ENCODE results near the gene DCXR.

Gene DCXR

DNA sequence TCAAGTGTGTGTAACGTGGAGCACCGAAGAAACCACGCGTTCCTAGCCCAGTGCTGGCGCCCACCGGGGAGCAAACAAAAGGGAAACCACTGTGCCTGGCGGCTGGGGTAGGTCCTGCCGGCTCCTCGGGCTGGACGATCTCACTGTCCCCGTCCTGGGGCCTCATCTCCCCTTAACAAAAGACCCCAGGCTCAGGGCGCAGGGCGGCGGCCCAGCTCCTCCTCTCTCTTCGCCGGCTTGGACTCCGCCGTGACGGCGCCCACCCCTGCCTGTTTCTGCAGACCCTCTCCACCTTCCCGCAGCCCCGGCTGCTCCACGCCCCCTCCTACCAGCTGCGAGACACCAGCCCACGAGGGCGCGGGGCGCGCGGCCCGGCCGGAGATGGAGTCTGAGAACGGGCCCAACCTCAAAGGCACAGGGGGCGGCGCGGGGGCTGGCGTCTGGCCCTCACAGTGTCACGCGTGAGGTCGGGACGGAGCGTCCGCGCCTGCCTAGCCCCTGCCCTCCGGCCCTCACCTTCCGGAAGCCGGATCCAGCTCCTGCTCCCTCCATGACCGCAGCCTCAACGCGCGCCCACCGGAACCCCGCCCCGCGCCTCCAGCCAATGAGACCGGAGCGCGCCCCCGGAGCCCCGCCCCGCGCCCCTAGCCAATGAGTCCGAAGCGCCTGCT, 15.1 kb downstream of the DCXR start, which contains the start of gene CENPX:
CENPX (minus strand) TSS at position 569 of the 671 bp plus-strand sequence; CDS start at position 552, 17 bp downstream.
- Histone ChIP-seq H3K4me3 (ENCODE audit: low read depth in 1 of 2, low read length in 2 of 2) (peak within 1 kb of the TSS; percentile 75 to 86), H3K9me3 (ENCODE audit: low read length) (no peaks in the 10 kb centered on the region), H3K4me1 (ENCODE audit: insufficient read depth, low read length) (peaks cover 24% of the 10 kb centered on the region), H3K36me3 (ENCODE audit: insufficient read depth, low read length) (no peaks in the 10 kb centered on the region), H3K27me3 (ENCODE audit: control insufficient read depth in 1 of 2, insufficient read depth in 2 of 2, low read length in 2 of 2) (no peaks in the 10 kb centered on the region), H3K27ac (ENCODE audit: low read depth, low read length) (peak within 1 kb of the TSS; percentile 49), H3K9ac (ENCODE audit: low read length) (peak within 1 kb of the TSS; percentile 24)

DNA sequence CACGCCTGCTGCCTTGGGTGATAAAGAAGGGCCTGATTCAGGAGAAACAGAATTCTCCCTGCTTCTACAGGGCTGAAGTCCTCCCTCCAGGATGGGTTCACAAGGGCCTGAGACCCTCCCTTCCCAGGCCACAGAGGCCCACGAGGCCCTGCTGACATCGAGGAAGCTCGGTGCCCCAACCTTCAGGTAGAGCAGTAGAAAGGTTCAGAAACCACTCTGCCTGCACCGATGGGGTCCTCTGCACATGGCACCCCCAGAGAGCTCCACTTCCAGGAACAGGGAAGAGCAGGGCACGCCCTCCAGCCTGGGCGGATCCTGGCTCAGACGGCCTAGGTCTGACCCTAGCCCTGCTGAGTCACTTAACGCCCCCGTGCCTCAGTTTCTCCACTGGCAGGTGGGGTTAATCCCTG, 15.6 kb downstream of the DCXR start:
- H3K9me3 ChIP-seq (ENCODE audit: low read length), result no peaks in the 10 kb centered on the region
- peak overlapping the region; percentile 49 for H3K27ac ChIP-seq (ENCODE audit: low read depth, low read length)
- no peaks in the 10 kb centered on the region for H3K27me3 ChIP-seq (ENCODE audit: control insufficient read depth in 1 of 2, insufficient read depth in 2 of 2, low read length in 2 of 2)
- peaks cover 24% of the 10 kb centered on the region for H3K4me1 ChIP-seq (ENCODE audit: insufficient read depth, low read length)
- no peaks in the 10 kb centered on the region for H3K36me3 ChIP-seq (ENCODE audit: insufficient read depth, low read length)
- peak overlapping the region; percentile 24 for H3K9ac ChIP-seq (ENCODE audit: low read length)
- peak overlapping the region; percentile 75 to 86 for H3K4me3 ChIP-seq (ENCODE audit: low read depth in 1 of 2, low read length in 2 of 2)

DNA sequence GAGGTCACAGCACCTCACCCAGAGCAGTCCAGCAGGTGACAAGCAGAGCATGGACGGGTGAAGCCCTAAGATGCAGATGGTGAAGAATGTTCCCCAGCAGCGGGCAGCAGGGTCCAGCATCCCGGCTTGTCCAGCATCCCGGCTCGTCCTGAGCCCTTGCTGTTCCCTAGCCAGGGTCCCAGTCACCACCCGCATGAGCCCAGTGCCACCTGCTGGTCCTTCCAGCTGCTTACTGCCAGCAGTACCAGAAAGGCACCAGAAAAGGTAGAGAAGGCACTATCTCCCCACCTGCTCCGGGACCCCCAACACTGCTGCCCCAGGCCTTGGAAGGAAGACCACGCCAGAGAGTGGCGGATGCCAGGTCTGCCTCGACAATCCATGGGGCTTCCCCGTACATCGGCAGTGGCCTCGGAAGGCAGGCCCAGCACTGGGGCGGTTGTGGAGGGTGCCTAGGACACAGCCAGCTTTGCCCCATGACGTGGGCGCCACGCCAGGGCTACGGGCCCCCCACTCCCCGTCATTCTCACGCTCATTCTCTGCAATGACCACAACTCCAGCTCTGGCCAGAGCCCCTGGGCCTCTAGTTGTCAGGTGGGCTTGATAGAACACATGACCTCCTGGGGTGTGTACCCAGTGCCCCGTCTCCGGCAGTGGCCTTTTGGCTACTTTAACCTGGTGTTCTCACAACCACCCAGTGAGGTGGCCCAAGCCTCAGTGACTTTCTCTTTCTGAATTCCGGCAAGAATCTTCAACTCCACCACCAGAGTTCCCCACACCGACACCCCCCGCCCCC, 16.2 kb downstream of the DCXR start:
- H3K36me3 ChIP-seq (ENCODE audit: insufficient read depth, low read length), result no peaks in the 10 kb centered on the region
- H3K9me3 ChIP-seq (ENCODE audit: low read length), result no peaks in the 10 kb centered on the region
- H3K27ac ChIP-seq (ENCODE audit: low read depth, low read length), result no peak overlapping the region
- H3K27me3 ChIP-seq (ENCODE audit: control insufficient read depth in 1 of 2, insufficient read depth in 2 of 2, low read length in 2 of 2), result no peaks in the 10 kb centered on the region
- H3K4me3 ChIP-seq (ENCODE audit: low read depth in 1 of 2, low read length in 2 of 2), result peak overlapping the region in 1 of 2 donors; percentile 75
- H3K4me1 ChIP-seq (ENCODE audit: insufficient read depth, low read length), result peaks cover 24% of the 10 kb centered on the region
- H3K9ac ChIP-seq (ENCODE audit: low read length), result peak overlapping the region; percentile 24

DNA sequence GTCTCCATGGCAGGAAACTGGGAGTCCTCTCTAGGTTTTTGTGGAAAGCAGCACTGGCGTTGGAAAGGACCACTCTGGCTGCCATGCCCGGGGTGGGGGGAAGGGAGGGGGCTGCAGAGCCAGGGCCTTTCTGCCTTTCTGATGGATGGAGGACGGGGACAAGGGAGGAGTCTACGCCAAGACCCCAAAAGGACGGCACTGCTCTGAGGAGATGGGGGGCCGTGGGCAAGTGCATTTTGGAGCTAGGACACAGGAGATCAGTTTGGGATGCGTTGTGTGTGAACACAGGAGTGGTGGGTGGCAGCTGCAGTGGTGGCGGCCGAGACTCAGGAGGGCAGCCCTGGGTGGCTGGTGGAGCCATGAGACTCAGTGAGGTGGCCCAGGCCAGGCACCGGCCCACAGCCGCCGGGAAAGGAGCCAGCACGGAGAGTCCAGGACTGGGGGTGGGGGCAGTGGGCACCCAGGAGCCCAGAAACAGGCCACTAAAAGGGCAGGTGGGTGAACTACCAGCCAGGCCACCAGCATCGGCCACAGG, 16.9 kb downstream of the DCXR start:
- H3K4me3 ChIP-seq (ENCODE audit: low read depth in 1 of 2, low read length in 2 of 2), result no peak overlapping the region
- peaks cover 24% of the 10 kb centered on the region for H3K4me1 ChIP-seq (ENCODE audit: insufficient read depth, low read length)
- H3K9me3 ChIP-seq (ENCODE audit: low read length), result no peaks in the 10 kb centered on the region
- no peak overlapping the region for H3K27ac ChIP-seq (ENCODE audit: low read depth, low read length)
- H3K9ac ChIP-seq (ENCODE audit: low read length), result no peak overlapping the region
- H3K27me3 ChIP-seq (ENCODE audit: control insufficient read depth in 1 of 2, insufficient read depth in 2 of 2, low read length in 2 of 2), result no peaks in the 10 kb centered on the region
- H3K36me3 ChIP-seq (ENCODE audit: insufficient read depth, low read length), result no peaks in the 10 kb centered on the region

GRCh38 chr17:82019690-82020571, 17.6 kb downstream of the DCXR start:
- no peaks in the 10 kb centered on the region for H3K9me3 ChIP-seq (ENCODE audit: low read length)
- H3K36me3 ChIP-seq (ENCODE audit: insufficient read depth, low read length), result no peaks in the 10 kb centered on the region
- no peak overlapping the region for H3K9ac ChIP-seq (ENCODE audit: low read length)
- no peak overlapping the region for H3K27ac ChIP-seq (ENCODE audit: low read depth, low read length)
- H3K4me3 ChIP-seq (ENCODE audit: low read depth in 1 of 2, low read length in 2 of 2), result no peak overlapping the region
- H3K27me3 ChIP-seq (ENCODE audit: control insufficient read depth in 1 of 2, insufficient read depth in 2 of 2, low read length in 2 of 2), result no peaks in the 10 kb centered on the region
- peaks cover 24% of the 10 kb centered on the region for H3K4me1 ChIP-seq (ENCODE audit: insufficient read depth, low read length)

- no peak overlapping the region for H3K9ac ChIP-seq (ENCODE audit: low read length)
- H3K27ac ChIP-seq (ENCODE audit: low read depth, low read length), result no peak overlapping the region
- no peak overlapping the region for H3K4me3 ChIP-seq (ENCODE audit: low read depth in 1 of 2, low read length in 2 of 2)
- no peaks in the 10 kb centered on the region for H3K9me3 ChIP-seq (ENCODE audit: low read length)
- H3K27me3 ChIP-seq (ENCODE audit: control insufficient read depth in 1 of 2, insufficient read depth in 2 of 2, low read length in 2 of 2), result no peaks in the 10 kb centered on the region
- no peaks in the 10 kb centered on the region for H3K36me3 ChIP-seq (ENCODE audit: insufficient read depth, low read length)
- peaks cover 22% of the 10 kb centered on the region for H3K4me1 ChIP-seq (ENCODE audit: insufficient read depth, low read length)
These were observed 18.4 kb downstream of the DCXR start for GRCh38 chr17:82018989-82019689.

- Histone ChIP-seq H3K27ac (ENCODE audit: low read depth, low read length) (no peak overlapping the region), H3K9me3 (ENCODE audit: low read length) (no peaks in the 10 kb centered on the region), H3K27me3 (ENCODE audit: control insufficient read depth in 1 of 2, insufficient read depth in 2 of 2, low read length in 2 of 2) (no peaks in the 10 kb centered on the region), H3K4me3 (ENCODE audit: low read depth in 1 of 2, low read length in 2 of 2) (no peak overlapping the region), H3K4me1 (ENCODE audit: insufficient read depth, low read length) (peaks cover 15% of the 10 kb centered on the region), H3K9ac (ENCODE audit: low read length) (no peak overlapping the region), H3K36me3 (ENCODE audit: insufficient read depth, low read length) (no peaks in the 10 kb centered on the region)
These were observed 19.1 kb downstream of the DCXR start for GRCh38 chr17:82018152-82018988.

- Histone ChIP-seq H3K36me3 (ENCODE audit: insufficient read depth, low read length) (no peaks in the 10 kb centered on the region), H3K4me1 (ENCODE audit: insufficient read depth, low read length) (peaks cover 20% of the 10 kb centered on the region), H3K27ac (ENCODE audit: low read depth, low read length) (no peak overlapping the region), H3K4me3 (ENCODE audit: low read depth in 1 of 2, low read length in 2 of 2) (no peak overlapping the region), H3K9ac (ENCODE audit: low read length) (no peak overlapping the region), H3K9me3 (ENCODE audit: low read length) (no peaks in the 10 kb centered on the region), H3K27me3 (ENCODE audit: control insufficient read depth in 1 of 2, insufficient read depth in 2 of 2, low read length in 2 of 2) (no peaks in the 10 kb centered on the region)
These were observed 19.8 kb downstream of the DCXR start for GRCh38 chr17:82017612-82018151.

- Histone ChIP-seq H3K27ac (ENCODE audit: low read depth, low read length) (no peak overlapping the region), H3K27me3 (ENCODE audit: control insufficient read depth in 1 of 2, insufficient read depth in 2 of 2, low read length in 2 of 2) (no peaks in the 10 kb centered on the region), H3K9ac (ENCODE audit: low read length) (no peak overlapping the region), H3K4me3 (ENCODE audit: low read depth in 1 of 2, low read length in 2 of 2) (no peak overlapping the region), H3K36me3 (ENCODE audit: insufficient read depth, low read length) (no peaks in the 10 kb centered on the region), H3K9me3 (ENCODE audit: low read length) (no peaks in the 10 kb centered on the region), H3K4me1 (ENCODE audit: insufficient read depth, low read length) (peaks cover 17% of the 10 kb centered on the region)
These were observed 20.5 kb downstream of the DCXR start for GRCh38 chr17:82016875-82017459.
